Fibroblast of lung (primary cell): Measurements from ENCODE around the gene MEIOC.
"Not testable (repeated sequence)": the region's sequence is repeated elsewhere in the genome, so short reads cannot be mapped to it uniquely, and the experiment has no call there.

Source experiments
- CTCF ChIP-seq, 2 donors: IDR thresholded peaks in 1 of 2; conservative IDR thresholded peaks in 1 of 2; 1 replicate in 1 of 2; 2 replicates in 1 of 2; pipeline ENCODE4 v1.5.1; 2011 to 2012; ENCODE audit warnings: low read length in 2 of 2, control low read depth in 1 of 2, inconsistent platforms in 1 of 2, low read depth in 1 of 2, mild to moderate bottlenecking in 1 of 2
- EZH2 ChIP-seq: IDR thresholded peaks from 2 replicates; pipeline ENCODE4 v1.5.1; 2012; ENCODE audit warnings: low read length, control low read depth, mild to moderate bottlenecking; ENCODE audit errors: missing control alignments

GRCh38 chr17:44634401-44634800, 21.9 kb upstream of the MEIOC start:
- TF ChIP-seq CTCF (conservative IDR thresholded peaks at IDR 0.05 in 1 of 2, IDR thresholded peaks at IDR 0.05 in 1 of 2; ENCODE audit: low read depth in 1 of 2, low read length in 2 of 2); EZH2: not testable (repeated sequence)
